SK-N-SH (cell line): ENCODE data around the gene MDK. TPM values are rescaled to one million over a fixed set of nuclear protein-coding genes. Genes with fewer than 3 reads are reported as not detected.

Source experiments
- CTCF ChIA-PET: fragments of 300-600, 350-600 bp; formaldehyde crosslinking; extraction: SDS; loops from one replicate; lab custom pipeline; 2021; lab: Yijun Ruan, JAX
- POLR2A ChIA-PET: fragments of 350-600 bp; sonication (Branson Sonifier 250); formaldehyde crosslinking; extraction: SDS; loops from one replicate; lab custom pipeline; 2020; ENCODE audit warnings: antibody characterized with exemption, inconsistent platforms; lab: Yijun Ruan, JAX
- DNase-seq: peaks from one replicate; pipeline ENCODE4 v3.0.0; 2012
- H2AFZ ChIP-seq: fragments of 200-600 bp; sonication (generic); 2 replicates; pipeline ENCODE4 v1.8.1; 2016; ENCODE audit warnings: antibody characterized with exemption, mild to moderate bottlenecking, low read depth
- H3F3A ChIP-seq: fragments of 200-600 bp; sonication (generic); replicated peaks from 2 replicates; pipeline ENCODE3; 2016; ENCODE audit warnings: antibody characterized with exemption, mild to moderate bottlenecking; ENCODE audit not compliant: insufficient read depth
- H3K27ac ChIP-seq, 2 experiments: fragments of 200-500 bp in 1 of 2; fragments of 200-600 bp in 1 of 2; sonication (Bioruptor generic) in 1 of 2; sonication (generic), shearing (Covaris generic) in 1 of 2; 2 replicates each; pipeline versions ENCODE4 v1.5.1 to v1.6.1; 2014 to 2016; ENCODE audit warnings: low read depth in 2 of 2, inconsistent platforms in 1 of 2, low read length in 1 of 2, mild to moderate bottlenecking in 1 of 2, mixed read lengths in 1 of 2
- H3K27me3 ChIP-seq: fragments of 200-600 bp; sonication (generic), shearing (Covaris generic); 2 replicates; pipeline ENCODE4 v1.6.1; 2016; ENCODE audit warnings: mixed run types; ENCODE audit not compliant: insufficient read depth
- H3K36me3 ChIP-seq, 2 experiments: fragments of 200-500 bp in 1 of 2; fragments of 200-600 bp in 1 of 2; sonication (Bioruptor generic) in 1 of 2; sonication (generic) in 1 of 2; replicated peaks in 1 of 2; 2 replicates each; pipeline versions ENCODE3 to v1.5.1; 2014 to 2016; ENCODE audit warnings: low read length in 1 of 2, mild to moderate bottlenecking in 1 of 2; ENCODE audit not compliant: insufficient read depth in 2 of 2, control insufficient read depth in 1 of 2
- H3K4me1 ChIP-seq, 2 experiments: fragments of 200-500 bp in 1 of 2; fragments of 200-600 bp in 1 of 2; sonication (Bioruptor generic) in 1 of 2; sonication (generic), shearing (Covaris generic) in 1 of 2; 2 replicates each; pipeline versions ENCODE4 v1.5.1 to v1.6.1; 2014 to 2016; ENCODE audit warnings: low read depth in 1 of 2, low read length in 1 of 2, mixed run types in 1 of 2; ENCODE audit not compliant: insufficient read depth in 2 of 2, control insufficient read depth in 1 of 2
- H3K4me2 ChIP-seq: fragments of 200-600 bp; sonication (generic), shearing (Covaris generic); 2 replicates; pipeline ENCODE4 v1.6.1; 2017; ENCODE audit warnings: mixed run types
- H3K4me3 ChIP-seq, 2 experiments: fragments of 200-500 bp in 1 of 2; fragments of 200-600 bp in 1 of 2; sonication (Bioruptor generic) in 1 of 2; sonication (generic), shearing (Covaris generic) in 1 of 2; 2 replicates each; pipeline versions ENCODE4 v1.5.1 to v1.8.1; 2014 to 2016; ENCODE audit warnings: low read depth in 2 of 2, inconsistent platforms in 1 of 2, low read length in 1 of 2, mild to moderate bottlenecking in 1 of 2, mixed read lengths in 1 of 2, moderate library complexity in 1 of 2
- H3K79me2 ChIP-seq: fragments of 200-600 bp; sonication (generic); 2 replicates; pipeline ENCODE4 v1.8.1; 2017; ENCODE audit warnings: mild to moderate bottlenecking; ENCODE audit not compliant: insufficient read depth
- H3K9ac ChIP-seq: fragments of 200-600 bp; sonication (generic); 2 replicates; pipeline ENCODE4 v1.6.1; 2017; ENCODE audit warnings: mixed run types
- H3K9me2 ChIP-seq: fragments of 200-600 bp; sonication (generic); 2 replicates; pipeline ENCODE4 v1.6.1; 2017; ENCODE audit warnings: mixed run types
- H3K9me3 ChIP-seq: fragments of 200-600 bp; sonication (generic); 2 replicates; pipeline ENCODE4 v1.6.1; 2017; ENCODE audit warnings: mixed run types, mild to moderate bottlenecking, moderate library complexity
- H4K20me1 ChIP-seq: fragments of 200-600 bp; sonication (generic); 2 replicates; pipeline ENCODE4 v1.6.1; 2017; ENCODE audit warnings: mild to moderate bottlenecking, mixed run types; ENCODE audit not compliant: insufficient read depth
- CHD2 ChIP-seq: fragments of 150-350 bp; IDR thresholded peaks from 2 replicates; pipeline ENCODE4 v1.6.1; 2018; ENCODE audit warnings: low read length; ENCODE audit not compliant: partially characterized antibody
- ELF1 ChIP-seq: IDR thresholded peaks from 2 replicates; pipeline ENCODE4 v1.4.0; 2012
- EZH2phosphoT487 ChIP-seq: fragments of 200-600 bp; sonication (generic); IDR thresholded peaks from 2 replicates; pipeline ENCODE4 v1.6.1; 2017; ENCODE audit warnings: low read depth, mixed run types, mild to moderate bottlenecking, antibody characterized with exemption, moderate library complexity, borderline replicate concordance
- FOXJ3 ChIP-seq: sonication (generic); formaldehyde crosslinking; IDR thresholded peaks from 2 replicates; pipeline ENCODE4 v1.5.1; 2020; ENCODE audit warnings: mild to moderate bottlenecking, missing genetic modification reagents
- FOXM1 ChIP-seq: IDR thresholded peaks from 2 replicates; pipeline ENCODE4 v1.4.0; 2012; ENCODE audit warnings: low read depth, mild to moderate bottlenecking
- GATA2 ChIP-seq: sonication (generic); formaldehyde crosslinking; IDR thresholded peaks from 2 replicates; pipeline ENCODE4 v1.5.0; 2020; ENCODE audit warnings: mild to moderate bottlenecking, missing genetic modification reagents
- JUND ChIP-seq: IDR thresholded peaks from 2 replicates; pipeline ENCODE4 v1.4.0; 2012
- MEF2A ChIP-seq: IDR thresholded peaks from 2 replicates; pipeline ENCODE4 v1.4.0; 2012; ENCODE audit warnings: low read depth, borderline replicate concordance
- MXI1 ChIP-seq: IDR thresholded peaks from 2 replicates; pipeline ENCODE4 v1.6.1; 2012; ENCODE audit warnings: mild to moderate bottlenecking, low read depth, low read length, improper control_type of control experiment
- NFIC ChIP-seq: IDR thresholded peaks from 2 replicates; pipeline ENCODE4 v1.4.0; 2012; ENCODE audit warnings: borderline replicate concordance
- RAD21 ChIP-seq: IDR thresholded peaks from 2 replicates; pipeline ENCODE4 v1.6.1; 2012; ENCODE audit warnings: mild to moderate bottlenecking, low read length
- REST ChIP-seq: IDR thresholded peaks from 2 replicates; pipeline ENCODE4 v1.6.1; 2012; ENCODE audit warnings: mild to moderate bottlenecking, low read depth, low read length, moderate library complexity
- SIN3A ChIP-seq: IDR thresholded peaks from 2 replicates; pipeline ENCODE4 v1.6.1; 2012; ENCODE audit warnings: low read depth, mild to moderate bottlenecking, low read length, moderate library complexity, borderline replicate concordance
- SMC3 ChIP-seq: IDR thresholded peaks from 2 replicates; pipeline ENCODE4 v1.6.1; 2012; ENCODE audit warnings: low read depth, low read length, improper control_type of control experiment
- WGBS: methylation state at CpG from one replicate; pipeline ENCODE4 v1.1.6; 2017; ENCODE audit warnings: low lambda C conversion rate; 5-methylcytosine and 5-hydroxymethylcytosine counted together
- polyA plus RNA-seq, 3 experiments: library from polyadenylated mRNA; depleted of rRNA; stranded (reverse); fragments of >200 nt; gene quantifications; 2 replicates each; pipeline ENCODE4 v1.2.3, GENCODE V29; 2012
- TF ChIP-seq, protein P1 (sequence below): IDR thresholded peaks from 2 replicates; pipeline ENCODE4 v1.4.0; 2012; ENCODE audit warnings: low read depth, borderline replicate concordance
- TF ChIP-seq, protein P2 (sequence below): IDR thresholded peaks from 2 replicates; pipeline ENCODE4 v1.4.0; 2012; ENCODE audit warnings: low read depth, borderline replicate concordance

The MDK gene
- polyA plus RNA-seq, 1 of the 3 experiments (the other 2 are of a cell fraction), result 2,395 TPM

DNA sequence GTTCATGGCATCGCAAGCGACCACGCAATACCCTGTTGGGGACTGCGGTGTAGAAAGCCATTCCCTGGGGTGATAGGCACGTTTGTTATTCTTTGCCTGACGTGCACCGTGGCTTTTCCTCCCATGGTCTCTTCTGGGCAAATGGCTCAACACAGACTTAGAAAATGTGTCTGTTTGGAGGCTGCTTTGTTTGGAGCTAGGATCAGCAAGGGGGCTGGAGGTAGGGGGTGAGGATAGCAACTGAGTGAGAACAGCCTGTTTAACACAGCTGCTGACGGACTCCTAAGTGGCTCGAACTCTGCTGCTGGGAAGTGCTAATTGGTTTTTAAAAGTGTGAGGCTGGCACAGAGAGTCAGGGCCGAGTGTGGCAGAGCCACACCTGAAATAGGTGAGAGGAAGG is 26.2 kb downstream of the MDK start:
- Histone ChIP-seq H3K27me3 (no peaks in the 10 kb centered on the region), H3K36me3 (peaks cover 17 to 22% of the 10 kb centered on the region in 2 experiments), H3K9me2 (no peaks in the 10 kb centered on the region), H3K9ac (no peak overlapping the region), H3K4me1 (peaks cover 0 to 5% of the 10 kb centered on the region in 2 experiments; a peak in 1 of 4 replicates), H3K4me3 (no peak overlapping the region), H4K20me1 (no peaks in the 10 kb centered on the region), H2AFZ (no peak overlapping the region), H3K79me2 (no peaks in the 10 kb centered on the region), H3F3A (no peaks in the 10 kb centered on the region), H3K4me2 (no peak overlapping the region), H3K27ac (no peak overlapping the region), H3K9me3 (no peaks in the 10 kb centered on the region)
- ChIA-PET CTCF (interaction anchor here (1.5 to 4.5 kb wide), 2 partner anchors 17 to 22 kb away, joined by 3 to 26 read pairs; partner anchors contain the start of gene CHRM4), POLR2A (no interaction called here)
- 92% methylated on average over 10 of the region's 10 CpGs for WGBS
- TF ChIP-seq MEF2A (no peak), CHD2 (no peak), ELF1 (no peak), EZH2phosphoT487 (no peak), SMC3 (no peak), JUND (no peak), MXI1 (no peak), RAD21 (no peak)
- DNase-seq, result no peak

GRCh38 chr11:46408407-46408986 is 27.0 kb downstream of the MDK start:
- TF ChIP-seq REST, result no peak
- TF ChIP-seq, protein P1, sequence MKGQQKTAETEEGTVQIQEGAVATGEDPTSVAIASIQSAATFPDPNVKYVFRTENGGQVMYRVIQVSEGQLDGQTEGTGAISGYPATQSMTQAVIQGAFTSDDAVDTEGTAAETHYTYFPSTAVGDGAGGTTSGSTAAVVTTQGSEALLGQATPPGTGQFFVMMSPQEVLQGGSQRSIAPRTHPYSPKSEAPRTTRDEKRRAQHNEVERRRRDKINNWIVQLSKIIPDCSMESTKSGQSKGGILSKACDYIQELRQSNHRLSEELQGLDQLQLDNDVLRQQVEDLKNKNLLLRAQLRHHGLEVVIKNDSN, result no peak
- no peak for TF ChIP-seq GATA2 (CRISPR knock-in tag)
- no peak for TF ChIP-seq NFIC
- TF ChIP-seq, protein P2, sequence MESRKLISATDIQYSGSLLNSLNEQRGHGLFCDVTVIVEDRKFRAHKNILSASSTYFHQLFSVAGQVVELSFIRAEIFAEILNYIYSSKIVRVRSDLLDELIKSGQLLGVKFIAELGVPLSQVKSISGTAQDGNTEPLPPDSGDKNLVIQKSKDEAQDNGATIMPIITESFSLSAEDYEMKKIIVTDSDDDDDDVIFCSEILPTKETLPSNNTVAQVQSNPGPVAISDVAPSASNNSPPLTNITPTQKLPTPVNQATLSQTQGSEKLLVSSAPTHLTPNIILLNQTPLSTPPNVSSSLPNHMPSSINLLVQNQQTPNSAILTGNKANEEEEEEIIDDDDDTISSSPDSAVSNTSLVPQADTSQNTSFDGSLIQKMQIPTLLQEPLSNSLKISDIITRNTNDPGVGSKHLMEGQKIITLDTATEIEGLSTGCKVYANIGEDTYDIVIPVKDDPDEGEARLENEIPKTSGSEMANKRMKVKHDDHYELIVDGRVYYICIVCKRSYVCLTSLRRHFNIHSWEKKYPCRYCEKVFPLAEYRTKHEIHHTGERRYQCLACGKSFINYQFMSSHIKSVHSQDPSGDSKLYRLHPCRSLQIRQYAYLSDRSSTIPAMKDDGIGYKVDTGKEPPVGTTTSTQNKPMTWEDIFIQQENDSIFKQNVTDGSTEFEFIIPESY, result no peak
- TF ChIP-seq FOXM1, result no peak
- no peak for TF ChIP-seq FOXJ3 (CRISPR knock-in tag)
- TF ChIP-seq SMC3, result no peak
- no peak for TF ChIP-seq EZH2phosphoT487
- no peak for TF ChIP-seq SIN3A
- Histone ChIP-seq H3K4me3 (no peak overlapping the region), H3K4me1 (peaks cover 0 to under 1% of the 10 kb centered on the region in 2 experiments; a peak in 1 of 4 replicates), H3K9me3 (no peaks in the 10 kb centered on the region), H3K9ac (no peak overlapping the region), H3K27me3 (no peaks in the 10 kb centered on the region), H2AFZ (no peak overlapping the region), H3K9me2 (no peaks in the 10 kb centered on the region), H3K79me2 (no peaks in the 10 kb centered on the region), H3K36me3 (peaks cover 13 to 22% of the 10 kb centered on the region in 2 experiments), H3F3A (no peaks in the 10 kb centered on the region), H4K20me1 (no peaks in the 10 kb centered on the region), H3K27ac (no peak overlapping the region), H3K4me2 (no peak overlapping the region)
- 100% methylated on average over 3 of the region's 6 CpGs for WGBS
- ChIA-PET POLR2A (interaction anchor here (1.2 kb wide), 1 partner anchor 9 kb away, joined by 3 read pairs; no protein-coding TSS in a partner anchor), CTCF (interaction anchor here (0.6 to 4.5 kb wide), 6 partner anchors 9 to 63 kb away, joined by 3 to 26 read pairs (median 3); partner anchors contain the start of gene CHRM4)
- DNase-seq, result no peak
